ENCODE data around the gene SRXN1.
A peak's percentile ranks its signal among the peaks of the same experiment; 100 is the strongest.

The SRXN1 gene

GRCh38 chr20:617934-618690 is 34.9 kb downstream of the SRXN1 start:
- in situ Hi-C loops (cut with HindIII; ENCODE audit: low pct_ligation_motif_present, low sequenced_read_pairs), result no loop called here
- TF ChIP-seq CTCF (IDR thresholded peaks at IDR 0.05; ENCODE audit: low read depth, low read length, missing control alignments), result no peak
- Histone ChIP-seq H3K4me3 (ENCODE audit: low read depth, low read length) (no peak overlapping the region), H3K27ac (no peak overlapping the region), H3K27me3 (replicated peaks) (no peaks in the 10 kb centered on the region), H3K36me3 (replicated peaks) (no peaks in the 10 kb centered on the region)
- no peak for DNase-seq

DNA sequence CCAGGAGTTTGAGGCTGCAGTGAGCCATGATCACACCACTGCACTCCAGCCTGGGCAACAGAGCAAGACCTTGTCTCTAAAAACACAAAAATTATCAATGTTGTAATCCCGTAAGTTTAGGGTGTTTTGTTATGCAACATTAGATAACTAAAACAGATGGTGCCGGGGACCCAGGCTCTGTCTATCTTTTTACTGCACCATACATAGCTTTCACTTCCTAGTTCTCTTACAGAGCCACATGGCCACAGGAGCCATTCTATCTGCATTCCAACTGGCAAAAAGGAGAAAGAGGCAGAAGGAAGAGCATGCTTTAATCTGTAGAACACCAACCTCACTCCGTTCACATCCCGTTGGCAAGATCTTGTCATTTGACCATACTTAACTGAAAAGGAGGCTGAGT is 37.5 kb downstream of the SRXN1 start:
- no peak for DNase-seq
- Histone ChIP-seq H3K27ac (no peak overlapping the region), H3K27me3 (replicated peaks) (peaks cover 19% of the 10 kb centered on the region), H3K36me3 (replicated peaks) (no peaks in the 10 kb centered on the region), H3K4me3 (ENCODE audit: low read depth, low read length) (no peak overlapping the region)
- TF ChIP-seq CTCF (IDR thresholded peaks at IDR 0.05; ENCODE audit: low read depth, low read length, missing control alignments), result no peak
- in situ Hi-C loops (cut with HindIII; ENCODE audit: low pct_ligation_motif_present, low sequenced_read_pairs), result no loop called here

DNA sequence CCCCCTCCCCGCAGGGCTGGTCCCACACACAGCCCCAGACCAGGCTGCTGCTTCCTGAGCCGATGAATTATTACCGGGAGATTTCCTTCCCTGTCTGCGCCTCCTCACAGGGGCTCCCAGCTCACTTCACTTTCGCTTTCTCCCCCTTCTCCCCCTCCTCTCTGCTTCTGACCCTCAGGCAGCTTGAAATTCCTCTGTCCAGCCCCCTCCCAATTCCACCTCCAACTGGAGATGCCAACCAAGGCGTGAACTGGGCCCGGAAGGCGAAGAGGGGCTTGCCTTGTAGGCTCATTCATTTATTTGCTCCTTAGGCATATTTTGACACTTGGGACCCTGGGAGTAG is 41.2 kb downstream of the SRXN1 start:
- Histone ChIP-seq H3K4me3 (ENCODE audit: low read depth, low read length) (no peak overlapping the region), H3K27me3 (replicated peaks) (peaks cover 32% of the 10 kb centered on the region), H3K36me3 (replicated peaks) (no peaks in the 10 kb centered on the region), H3K27ac (no peak overlapping the region)
- TF ChIP-seq CTCF (IDR thresholded peaks at IDR 0.05; ENCODE audit: low read depth, low read length, missing control alignments), result no peak
- DNase-seq, result no peak
- in situ Hi-C loops (cut with HindIII; ENCODE audit: low pct_ligation_motif_present, low sequenced_read_pairs), result no loop called here

DNA sequence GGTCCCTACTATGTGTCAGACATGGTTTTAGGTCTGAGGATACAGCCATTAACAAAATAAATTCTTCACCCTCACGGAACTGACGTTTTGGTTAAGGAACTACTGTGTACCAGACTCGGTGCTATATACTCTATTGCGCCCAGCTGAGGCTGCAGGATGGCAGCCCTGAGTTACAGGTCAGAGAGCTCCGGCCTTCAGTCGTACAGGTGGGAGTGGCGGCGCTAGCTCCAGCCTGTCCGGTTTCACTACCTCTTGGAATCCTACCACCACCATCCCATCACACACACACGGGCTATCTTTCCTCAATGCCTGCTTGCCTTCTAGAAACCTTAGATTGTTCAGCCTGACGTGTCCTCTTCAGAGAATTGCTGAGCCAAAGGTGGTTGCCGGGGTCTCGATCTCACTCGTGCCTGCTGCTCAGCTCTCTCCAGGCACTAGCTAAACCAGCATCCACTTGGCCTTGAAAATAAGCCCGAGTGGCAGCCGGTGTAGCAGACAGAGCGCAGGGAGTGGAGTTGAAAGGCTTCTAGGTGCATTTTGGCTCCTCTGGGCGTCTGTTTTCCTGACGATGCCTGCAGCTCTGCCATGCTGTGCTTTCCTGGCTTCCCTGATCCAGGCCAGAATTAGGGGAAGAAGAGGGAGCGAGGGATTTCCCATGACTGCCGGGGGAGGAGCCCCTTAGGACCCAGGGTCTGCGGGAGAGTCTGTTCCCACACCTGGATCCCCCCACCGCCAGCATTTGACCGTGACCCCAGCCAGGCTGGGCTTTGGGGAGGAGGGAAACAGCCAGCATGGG is 41.8 kb downstream of the SRXN1 start:
- in situ Hi-C loops (cut with HindIII; ENCODE audit: low pct_ligation_motif_present, low sequenced_read_pairs), result no loop called here
- no peak overlapping the region for H3K27ac ChIP-seq
- H3K36me3 ChIP-seq (replicated peaks), result no peaks in the 10 kb centered on the region
- no peak for DNase-seq
- TF ChIP-seq CTCF (IDR thresholded peaks at IDR 0.05; ENCODE audit: low read depth, low read length, missing control alignments), result no peak
- peaks cover 32% of the 10 kb centered on the region for H3K27me3 ChIP-seq (replicated peaks)
- no peak overlapping the region for H3K4me3 ChIP-seq (ENCODE audit: low read depth, low read length)

- in situ Hi-C loops (cut with HindIII; ENCODE audit: low pct_ligation_motif_present, low sequenced_read_pairs), result no loop called here
- Histone ChIP-seq H3K27ac (no peak within 1 kb of the TSS), H3K27me3 (replicated peaks) (peaks cover 32% of the 10 kb centered on the region), H3K36me3 (replicated peaks) (no peaks in the 10 kb centered on the region), H3K4me3 (ENCODE audit: low read depth, low read length) (no peak within 1 kb of the TSS)
- peak; percentile 4 for DNase-seq
- TF ChIP-seq CTCF (IDR thresholded peaks at IDR 0.05; ENCODE audit: low read depth, low read length, missing control alignments), result no peak
Observed at GRCh38 chr20:610130-611046, 42.6 kb downstream of the SRXN1 start, which contains the start of gene TCF15. Gene TCF15, minus strand, starts transcription at chr20:610309. Its CDS starts 72 bp downstream, at chr20:610237.

Data from brain microvascular endothelial cell (primary cell).